Measurements from ENCODE around the gene SP140.

The SP140 gene

GRCh38 chr2:230327418-230328154 lies 102.0 kb downstream of the SP140 start:
- peak overlapping the region; percentile 66 for H3K9ac ChIP-seq (ENCODE audit: low read length)
- H3K4me1 ChIP-seq (ENCODE audit: low read length): peaks cover 4% of the 10 kb centered on the region; the same call in 1 of the 2 replicates
- no peaks in the 10 kb centered on the region for H4K20me1 ChIP-seq (ENCODE audit: insufficient read depth, low read length)
- peaks cover 51% of the 10 kb centered on the region for H3K79me2 ChIP-seq (ENCODE audit: low read length)
- H3K9me3 ChIP-seq (replicated peaks; ENCODE audit: insufficient read depth, low read length): no peaks in the 10 kb centered on the region
- H3K36me3 ChIP-seq (replicated peaks; ENCODE audit: insufficient read depth, low read length): no peaks in the 10 kb centered on the region; the same call in none of the 2 replicates
- no peaks in the 10 kb centered on the region for H3K9me2 ChIP-seq (replicated peaks; ENCODE audit: insufficient read depth, low read length)
- DNase-seq: no peak
- no peaks in the 10 kb centered on the region for H3K27me3 ChIP-seq (replicated peaks; ENCODE audit: insufficient read depth, low read length)
- TF ChIP-seq EZH2phosphoT487 (IDR thresholded peaks at IDR 0.05; ENCODE audit: low read length): no peak
- H2AFZ ChIP-seq (ENCODE audit: low read length): peak overlapping the region; percentile 93
- H3K27ac ChIP-seq (ENCODE audit: low read length): peak overlapping the region; percentile 65
- H3F3A ChIP-seq (ENCODE audit: insufficient read depth, low read length): peaks cover 15% of the 10 kb centered on the region
- H3K4me2 ChIP-seq (ENCODE audit: low read depth, low read length): peak overlapping the region; percentile 95
- peak overlapping the region; percentile 64 for H3K4me3 ChIP-seq (ENCODE audit: low read length)

GRCh38 chr2:230328155-230328458 lies 102.6 kb downstream of the SP140 start:
- H2AFZ ChIP-seq (ENCODE audit: low read length): no peak overlapping the region
- peak overlapping the region; percentile 64 for H3K4me3 ChIP-seq (ENCODE audit: low read length)
- peaks cover 4% of the 10 kb centered on the region; the same call in 1 of the 2 replicates for H3K4me1 ChIP-seq (ENCODE audit: low read length)
- H3K9me2 ChIP-seq (replicated peaks; ENCODE audit: insufficient read depth, low read length): no peaks in the 10 kb centered on the region
- no peak for DNase-seq
- H3K9ac ChIP-seq (ENCODE audit: low read length): no peak overlapping the region; the same call in 1 of the 2 replicates
- H3K27ac ChIP-seq (ENCODE audit: low read length): no peak overlapping the region
- H3K4me2 ChIP-seq (ENCODE audit: low read depth, low read length): peak overlapping the region; percentile 95; the same call in 1 of the 2 replicates
- H4K20me1 ChIP-seq (ENCODE audit: insufficient read depth, low read length): no peaks in the 10 kb centered on the region
- H3K9me3 ChIP-seq (replicated peaks; ENCODE audit: insufficient read depth, low read length): no peaks in the 10 kb centered on the region
- no peaks in the 10 kb centered on the region; the same call in none of the 2 replicates for H3K36me3 ChIP-seq (replicated peaks; ENCODE audit: insufficient read depth, low read length)
- H3K27me3 ChIP-seq (replicated peaks; ENCODE audit: insufficient read depth, low read length): no peaks in the 10 kb centered on the region
- H3F3A ChIP-seq (ENCODE audit: insufficient read depth, low read length): peaks cover 15% of the 10 kb centered on the region
- H3K79me2 ChIP-seq (ENCODE audit: low read length): peaks cover 54% of the 10 kb centered on the region
- TF ChIP-seq EZH2 (optimal IDR thresholded peaks at IDR 0.05; ENCODE audit: low read depth, low read length) (no peak), CTCF (IDR thresholded peaks at IDR 0.05; ENCODE audit: low read length) (no peak), EZH2phosphoT487 (IDR thresholded peaks at IDR 0.05; ENCODE audit: low read length) (no peak)

GRCh38 chr2:230329946-230330605 lies 104.5 kb downstream of the SP140 start:
- Histone ChIP-seq H3K36me3 (replicated peaks; ENCODE audit: insufficient read depth, low read length) (no peaks in the 10 kb centered on the region; the same call in none of the 2 replicates), H3K4me1 (ENCODE audit: low read length) (peaks cover 4% of the 10 kb centered on the region; the same call in 1 of the 2 replicates), H3K9me2 (replicated peaks; ENCODE audit: insufficient read depth, low read length) (no peaks in the 10 kb centered on the region), H2AFZ (ENCODE audit: low read length) (no peak overlapping the region), H3K79me2 (ENCODE audit: low read length) (peaks cover 65% of the 10 kb centered on the region), H3K4me3 (ENCODE audit: low read length) (no peak overlapping the region), H3K9ac (ENCODE audit: low read length) (no peak overlapping the region), H3F3A (ENCODE audit: insufficient read depth, low read length) (peaks cover 15% of the 10 kb centered on the region), H3K27me3 (replicated peaks; ENCODE audit: insufficient read depth, low read length) (no peaks in the 10 kb centered on the region), H3K4me2 (ENCODE audit: low read depth, low read length) (no peak overlapping the region), H4K20me1 (ENCODE audit: insufficient read depth, low read length) (no peaks in the 10 kb centered on the region), H3K27ac (ENCODE audit: low read length) (no peak overlapping the region), H3K9me3 (replicated peaks; ENCODE audit: insufficient read depth, low read length) (no peaks in the 10 kb centered on the region)
- DNase-seq: no peak
- TF ChIP-seq EZH2phosphoT487 (IDR thresholded peaks at IDR 0.05; ENCODE audit: low read length): no peak
- no peak for TF ChIP-seq EZH2 (optimal IDR thresholded peaks at IDR 0.05; ENCODE audit: low read depth, low read length)
- no peak for TF ChIP-seq CTCF (IDR thresholded peaks at IDR 0.05; ENCODE audit: low read length)
